ENCODE measurements around the gene PRKCH.
"Not testable (repeated sequence)": the region's sequence is repeated elsewhere in the genome, so short reads cannot be mapped to it uniquely, and the experiment has no call there.

PRKCH gene

GRCh38 chr14:61308701-61309100 is 12.7 kb upstream of the PRKCH start:
- DNase-seq (ENCODE audit: low read depth) = not testable (repeated sequence)

DNA sequence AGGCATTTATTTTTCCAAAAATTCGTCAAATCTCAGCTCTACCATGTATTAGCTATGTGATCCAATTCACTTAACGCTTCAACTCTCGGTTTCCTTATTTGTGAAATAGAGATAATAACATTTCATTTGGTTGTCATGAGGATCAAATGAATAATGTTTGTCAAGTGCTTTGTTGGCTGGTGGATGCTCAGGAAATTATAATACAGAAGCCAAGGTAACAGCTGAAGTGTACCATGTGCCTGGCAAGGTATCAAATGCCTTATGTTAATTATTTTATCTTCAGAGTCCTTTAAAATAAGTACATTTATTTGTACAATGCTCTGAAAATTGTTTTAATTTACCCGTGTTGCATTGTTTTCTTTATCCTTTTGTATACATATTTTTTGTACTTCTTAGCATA is 6.1 kb upstream of the PRKCH start:
- DNase-seq (ENCODE audit: low read depth) = no peak

GRCh38 chr14:61319086-61319485 is 2.3 kb upstream of the PRKCH start:
- no peak for DNase-seq (ENCODE audit: low read depth)

DNA sequence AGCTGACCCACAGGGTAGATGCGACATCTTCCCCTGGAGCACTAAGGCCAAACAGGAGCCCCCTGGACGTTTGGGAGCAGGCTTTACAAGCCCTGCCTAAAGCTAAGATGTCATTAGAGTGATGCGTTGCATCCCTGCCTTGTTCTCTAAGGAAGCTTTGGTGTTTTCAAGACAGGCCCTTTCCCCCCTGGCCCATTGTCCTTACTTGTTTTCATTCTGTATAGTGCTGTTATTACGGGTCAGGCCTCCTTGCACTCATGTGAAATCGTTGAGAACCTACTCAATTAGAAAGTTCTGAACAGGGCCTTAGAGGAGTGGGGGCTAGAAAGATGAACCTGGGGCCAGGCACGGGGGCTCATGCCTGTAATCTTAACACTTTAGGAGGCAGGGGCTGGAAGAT is 1.7 kb upstream of the PRKCH start:
- DNase-seq (ENCODE audit: low read depth) = no peak

GRCh38 chr14:61320170-61320569 is 1.2 kb upstream of the PRKCH start:
- DNase-seq (ENCODE audit: low read depth) = not testable (repeated sequence)

GRCh38 chr14:61320806-61321384 is 484 bp upstream of the PRKCH start:
- no peak for DNase-seq (ENCODE audit: low read depth)

GRCh38 chr14:61322011-61322798 is 826 bp downstream of the PRKCH start:
- no peak for DNase-seq (ENCODE audit: low read depth)

DNA sequence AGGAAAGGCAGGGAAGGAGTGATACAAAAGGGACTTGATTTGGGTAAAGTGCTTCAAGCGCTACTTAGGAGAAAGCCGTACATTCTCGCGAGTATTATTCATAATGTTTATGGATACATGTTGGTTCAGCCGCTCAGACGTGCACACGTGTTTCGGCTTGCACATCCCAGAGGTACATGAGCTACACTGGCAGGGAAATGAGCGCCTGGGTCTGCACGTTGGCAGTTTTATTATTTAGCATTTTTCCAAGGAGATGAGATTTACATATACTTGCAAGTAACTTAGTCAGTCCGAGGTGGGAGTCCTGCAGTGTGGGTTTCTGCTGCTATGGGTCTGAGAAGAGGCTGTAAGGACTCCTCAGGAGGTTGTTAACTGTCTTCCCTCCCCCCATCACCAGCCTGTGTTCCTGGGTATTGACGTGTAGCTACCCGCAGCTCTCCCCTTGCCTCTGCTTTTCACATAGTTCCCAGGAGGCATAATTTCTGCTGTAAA is 1.5 kb downstream of the PRKCH start:
- no peak for DNase-seq (ENCODE audit: low read depth)

DNA sequence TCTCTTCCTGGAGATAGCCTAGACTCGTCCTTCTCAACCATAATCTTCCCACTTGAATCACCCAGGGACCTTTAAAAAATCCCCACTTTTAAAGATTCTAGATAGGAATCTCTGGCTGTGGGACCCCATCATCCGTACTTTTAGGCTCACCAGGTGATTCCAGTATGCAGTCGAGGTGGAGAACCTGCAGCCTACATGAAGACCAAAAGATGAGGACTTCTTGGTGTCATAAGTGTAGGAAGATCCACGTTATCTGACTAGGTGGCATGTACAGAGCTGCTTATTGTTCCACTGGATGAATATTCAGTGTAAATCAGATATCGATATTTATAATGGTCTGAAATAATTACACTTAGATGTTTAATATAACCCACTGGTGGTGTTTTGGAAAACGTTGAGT is 2.6 kb downstream of the PRKCH start:
- DNase-seq (ENCODE audit: low read depth) = no peak

GRCh38 chr14:61325166-61325565 is 3.8 kb downstream of the PRKCH start:
- no peak for DNase-seq (ENCODE audit: low read depth)

DNA sequence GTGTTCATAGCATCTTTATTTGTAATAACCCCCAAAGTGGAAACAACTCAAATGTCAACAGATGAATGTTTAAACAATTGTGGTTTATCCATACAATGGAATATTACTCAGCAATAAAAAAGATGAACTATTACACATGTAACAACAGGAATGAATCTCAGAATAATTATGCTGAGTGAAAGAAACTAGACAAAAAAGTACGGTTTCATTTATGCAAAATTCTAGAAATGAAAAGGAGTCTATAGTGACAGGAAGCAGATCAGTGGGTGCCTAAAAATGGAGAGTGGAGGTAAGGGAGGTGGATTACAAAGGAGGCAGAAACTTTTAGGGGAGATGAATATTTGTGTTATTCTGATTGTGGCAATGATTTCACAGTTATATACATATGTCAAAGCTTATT is 4.8 kb downstream of the PRKCH start:
- no peak for DNase-seq (ENCODE audit: low read depth)

- DNase-seq (ENCODE audit: low read depth) = no peak
Observed at GRCh38 chr14:61326847-61327246, 5.5 kb downstream of the PRKCH start.

- no peak for DNase-seq (ENCODE audit: low read depth)
Observed at GRCh38 chr14:61328626-61329262, 7.4 kb downstream of the PRKCH start.

DNA sequence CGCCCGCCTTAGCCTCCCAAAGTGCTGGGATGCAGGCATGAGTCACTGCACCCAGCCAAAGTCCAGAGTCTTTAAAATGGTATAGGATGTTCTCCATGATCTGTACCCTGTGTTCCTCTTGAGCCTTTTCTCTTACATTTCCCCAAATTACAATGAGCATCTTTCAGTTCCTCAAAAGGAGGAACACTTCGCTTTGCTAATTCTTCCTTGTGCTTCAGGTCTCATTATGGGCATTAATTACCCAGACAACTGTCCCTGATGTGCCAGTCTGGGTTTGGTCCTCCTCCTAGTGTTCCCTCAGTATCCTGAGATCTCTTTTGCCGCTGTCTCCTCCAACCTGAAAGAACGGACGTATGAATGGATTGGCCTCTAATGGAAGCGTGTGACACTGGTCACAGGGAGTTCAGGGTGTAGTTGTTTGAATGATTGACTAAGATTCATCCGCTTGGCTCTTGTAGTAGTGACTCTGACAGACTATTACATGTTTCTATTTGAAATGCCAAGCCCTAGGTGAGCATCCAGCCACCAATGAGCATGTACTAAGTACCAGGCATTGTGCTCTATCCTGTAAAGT is 8.2 kb downstream of the PRKCH start:
- no peak for DNase-seq (ENCODE audit: low read depth)

DNA sequence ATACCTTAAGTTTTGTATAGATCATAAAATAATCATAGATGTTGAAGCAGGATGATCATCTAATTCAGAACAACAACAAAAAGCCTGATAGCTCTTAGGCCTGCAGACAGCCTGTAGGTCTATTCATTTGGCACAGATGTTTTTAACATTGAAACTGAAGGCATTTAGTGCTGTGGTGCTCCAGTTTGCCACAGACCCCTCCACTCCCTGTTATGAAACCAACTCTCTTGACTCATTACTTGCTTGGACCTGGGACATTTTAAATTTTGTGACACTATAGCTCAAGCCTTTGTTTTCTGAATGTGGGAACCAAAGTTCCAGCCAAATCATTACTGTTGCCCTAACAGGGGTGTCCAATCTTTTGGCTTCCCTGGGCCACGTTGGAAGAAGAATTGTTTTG is 9.1 kb downstream of the PRKCH start:
- no peak for DNase-seq (ENCODE audit: low read depth)

DNA sequence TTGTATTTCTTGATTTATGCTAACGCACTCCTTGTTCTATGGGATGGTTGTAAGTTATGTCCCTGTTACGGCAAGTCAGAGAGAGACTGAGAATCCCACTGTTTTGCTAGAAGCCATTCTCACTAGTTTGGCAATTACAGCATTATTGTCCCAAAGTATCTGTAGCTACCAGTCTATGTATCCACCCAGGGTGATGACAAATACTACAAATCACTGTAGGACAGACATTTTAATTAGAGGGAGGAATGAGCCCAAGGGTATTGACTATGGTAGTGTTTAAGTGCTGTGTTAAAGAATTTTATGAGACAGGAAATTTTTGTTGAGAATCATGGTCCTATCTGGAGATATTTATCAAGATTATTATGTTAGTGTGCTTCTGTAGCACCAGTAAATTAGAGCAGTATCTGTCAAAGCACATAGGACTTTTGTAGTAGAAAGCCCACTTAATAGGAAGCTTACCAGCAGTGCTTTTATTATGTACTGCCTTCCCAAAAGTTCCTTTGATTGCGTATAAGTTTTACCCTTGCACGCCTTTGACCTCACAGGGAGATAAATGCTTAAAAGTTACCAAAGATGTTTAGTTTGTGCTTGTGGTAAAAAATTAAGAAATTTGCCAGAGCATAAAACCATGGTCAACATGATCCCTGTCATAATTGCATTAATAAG is 10.7 kb downstream of the PRKCH start:
- no peak for DNase-seq (ENCODE audit: low read depth)

DNA sequence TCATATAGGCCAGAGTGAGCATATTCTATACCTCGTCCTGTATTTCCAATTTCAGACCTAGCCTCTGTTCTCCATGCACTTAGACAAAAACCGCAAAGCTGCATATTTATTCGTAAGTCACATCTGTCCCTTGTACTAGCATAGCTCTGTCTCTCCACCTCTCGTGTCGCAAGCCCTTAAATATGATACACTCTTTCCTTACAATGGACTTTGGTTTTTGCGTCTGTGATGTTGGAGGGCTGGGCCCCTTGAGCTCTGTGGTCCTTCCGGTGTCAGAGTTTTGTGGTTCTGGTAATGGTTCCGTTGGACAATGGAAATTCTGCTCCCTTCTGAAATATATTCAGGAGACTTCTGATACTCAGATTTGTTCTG is 11.3 kb downstream of the PRKCH start:
- DNase-seq (ENCODE audit: low read depth) = no peak

DNA sequence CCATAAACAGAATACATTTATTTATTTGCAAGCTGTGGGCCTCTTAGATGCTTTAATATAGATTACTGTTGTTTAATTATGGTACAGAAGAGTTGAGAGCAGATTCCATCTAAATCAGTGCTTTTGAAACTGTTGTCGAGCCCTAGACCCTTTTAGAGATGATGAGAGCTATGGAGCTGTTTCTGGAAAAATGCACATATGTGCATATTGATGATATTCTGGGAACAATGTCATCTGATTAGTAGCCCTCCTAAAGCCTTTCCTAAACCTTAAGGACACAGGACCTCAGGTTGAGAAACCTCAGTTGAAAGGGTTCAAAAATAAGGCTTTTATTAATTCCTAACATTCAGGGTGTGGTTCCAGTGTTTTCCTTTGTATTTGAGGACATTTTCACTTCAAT is 11.7 kb downstream of the PRKCH start:
- DNase-seq (ENCODE audit: low read depth) = no peak

GRCh38 chr14:61334197-61334701 is 12.9 kb downstream of the PRKCH start:
- no peak for DNase-seq (ENCODE audit: low read depth)

GRCh38 chr14:61335049-61335448 is 13.7 kb downstream of the PRKCH start:
- no peak for DNase-seq (ENCODE audit: low read depth)

GRCh38 chr14:61335671-61336275 is 14.4 kb downstream of the PRKCH start:
- no peak for DNase-seq (ENCODE audit: low read depth)

DNA sequence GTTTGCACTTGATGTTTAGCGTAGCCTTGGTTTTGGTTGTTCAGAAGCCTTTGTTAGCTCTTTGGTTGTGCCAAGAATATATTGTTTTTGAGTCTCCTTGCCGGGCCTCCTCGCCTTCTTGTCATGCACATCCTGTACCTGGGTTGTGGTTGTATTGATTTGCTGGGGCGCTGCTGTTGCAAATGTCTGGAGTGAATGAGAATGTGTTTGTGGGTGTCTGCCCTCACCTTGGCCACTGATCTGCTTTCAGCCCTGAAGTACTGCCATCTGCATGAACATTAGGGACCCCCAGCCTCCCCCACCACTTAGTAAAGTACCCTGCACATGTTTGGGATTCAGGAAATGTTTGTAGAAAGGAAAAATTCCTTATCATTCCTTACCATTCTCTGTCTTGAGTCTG is 16.5 kb downstream of the PRKCH start:
- no peak for DNase-seq (ENCODE audit: low read depth)
